Ectodermal cell (in vitro differentiated cells): ENCODE measurements around the gene PARP2. TPM values are rescaled to one million over a fixed set of nuclear protein-coding genes. Genes with fewer than 3 reads are reported as not detected.

Experiments
- H3K27ac ChIP-seq: 2 replicates; pipeline ENCODE4 v1.7.0; 2013; ENCODE audit warnings: mild to moderate bottlenecking, low read depth, low read length; ENCODE audit not compliant: insufficient read depth, poor library complexity, severe bottlenecking
- H3K27me3 ChIP-seq: 2 replicates; pipeline ENCODE4 v1.7.0; 2013; ENCODE audit warnings: mild to moderate bottlenecking, low read length; ENCODE audit not compliant: insufficient read depth, control insufficient read depth, poor library complexity, severe bottlenecking
- H3K36me3 ChIP-seq: one replicate; pipeline ENCODE4 v1.7.0; 2013; ENCODE audit warnings: low read length; ENCODE audit not compliant: control insufficient read depth, insufficient read depth
- H3K4me1 ChIP-seq: one replicate; pipeline ENCODE4 v1.7.0; 2013; ENCODE audit warnings: low read length; ENCODE audit not compliant: control insufficient read depth, insufficient read depth
- H3K4me3 ChIP-seq: 2 replicates; pipeline ENCODE4 v1.7.0; 2013; ENCODE audit warnings: low read depth, low read length, control low read depth; ENCODE audit not compliant: insufficient read depth
- H3K9me3 ChIP-seq: 2 replicates; pipeline ENCODE4 v1.7.0; 2013; ENCODE audit warnings: mild to moderate bottlenecking, low read length, moderate library complexity; ENCODE audit not compliant: control insufficient read depth
- WGBS, 2 experiments: methylation state at CpG; one replicate each; pipeline ENCODE4 v1.1.7; 2013; ENCODE audit warnings: missing lambda C conversion rate in 2 of 2; 5-methylcytosine and 5-hydroxymethylcytosine counted together
- polyA plus RNA-seq, 4 experiments: library from polyadenylated mRNA; stranded (reverse); fragments of 50-300 nt; gene quantifications; one replicate each; pipeline ENCODE4 v1.2.3, GENCODE V29; 2013

PARP2 gene
- polyA plus RNA-seq (2013, experiment 1 of 4): 62.9 TPM
- polyA plus RNA-seq (2013, experiment 2 of 4): 49.8 TPM
- polyA plus RNA-seq (2013, experiment 3 of 4): 49.3 TPM
- polyA plus RNA-seq (2013, experiment 4 of 4): 54.1 TPM

DNA sequence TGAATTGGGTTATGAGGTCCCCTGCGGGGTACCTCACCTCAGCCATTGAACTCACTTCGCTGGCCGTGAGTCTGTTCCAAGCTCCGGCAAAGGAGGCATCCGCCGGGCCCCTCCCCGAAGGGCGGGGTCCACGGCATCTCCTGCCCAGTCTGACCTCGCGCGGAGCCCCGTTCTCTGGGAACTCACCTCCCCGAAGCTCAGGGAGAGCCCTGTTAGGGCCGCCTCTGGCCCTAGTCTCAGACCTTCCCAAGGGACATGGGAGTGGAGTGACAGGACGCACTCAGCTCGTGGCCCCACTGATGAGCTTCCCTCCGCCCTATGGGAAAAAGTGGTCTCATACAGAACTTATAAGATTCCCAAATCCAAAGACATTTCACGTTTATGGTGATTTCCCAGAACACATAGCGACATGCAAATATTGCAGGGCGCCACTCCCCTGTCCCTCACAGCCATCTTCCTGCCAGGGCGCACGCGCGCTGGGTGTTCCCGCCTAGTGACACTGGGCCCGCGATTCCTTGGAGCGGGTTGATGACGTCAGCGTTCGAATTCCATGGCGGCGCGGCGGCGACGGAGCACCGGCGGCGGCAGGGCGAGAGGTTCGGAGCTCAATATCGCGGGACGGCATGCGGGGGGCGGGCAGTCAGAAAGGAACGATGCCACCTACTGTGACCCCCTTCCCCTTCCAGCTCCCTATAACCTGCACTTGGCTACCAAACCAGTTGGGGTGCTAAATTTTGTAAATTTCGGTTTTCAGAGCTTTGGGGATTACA is at the start of gene PARP2:
Gene PARP2 (plus strand): TSS at position 544 of the 770 bp plus-strand sequence. CDS start 7 bp downstream, at position 551.
- Histone ChIP-seq H3K4me1 (no peaks in the 10 kb centered on the region), H3K27ac (peak within 1 kb of the TSS; percentile 91), H3K9me3 (no peaks in the 10 kb centered on the region), H3K36me3 (peaks cover 22% of the 10 kb centered on the region), H3K27me3 (no peaks in the 10 kb centered on the region), H3K4me3 (peak within 1 kb of the TSS; percentile 91)
- WGBS, 2 experiments: 0% methylated on average over 49 to 50 of the region's 50 CpGs

DNA sequence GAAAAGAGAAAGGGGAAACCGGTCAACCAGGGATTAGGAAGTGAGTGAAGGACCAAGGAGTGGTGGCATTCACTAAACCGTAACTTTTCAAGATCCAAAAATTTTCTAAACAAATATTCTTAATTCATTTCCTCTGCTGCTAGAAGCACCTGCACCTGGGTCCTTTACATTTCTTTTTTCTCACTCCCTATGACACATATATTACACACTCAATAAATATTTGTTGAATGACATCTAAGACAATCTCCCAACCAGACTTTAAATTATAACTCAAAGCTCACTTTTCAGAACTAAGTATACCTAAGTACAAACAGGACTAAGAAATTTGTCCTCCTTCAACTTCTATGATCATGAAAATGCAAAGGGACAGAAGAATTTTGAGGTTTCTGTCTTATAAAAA is 48.8 kb upstream of the PARP2 start:
- peaks cover 36% of the 10 kb centered on the region for H3K36me3 ChIP-seq
- WGBS, 2 experiments: 86 to 87% methylated on average over 2 of the region's 2 CpGs
- no peak overlapping the region for H3K27ac ChIP-seq
- H3K9me3 ChIP-seq: no peaks in the 10 kb centered on the region
- no peaks in the 10 kb centered on the region for H3K4me1 ChIP-seq
- no peak overlapping the region for H3K4me3 ChIP-seq
- H3K27me3 ChIP-seq: no peaks in the 10 kb centered on the region

GRCh38 chr14:20295067-20295466 is 48.4 kb upstream of the PARP2 start:
- 95 to 96% methylated on average over 4 of the region's 4 CpGs for WGBS, 2 experiments
- H3K27ac ChIP-seq: no peak overlapping the region
- no peaks in the 10 kb centered on the region for H3K9me3 ChIP-seq
- H3K4me3 ChIP-seq: no peak overlapping the region
- peaks cover 36% of the 10 kb centered on the region for H3K36me3 ChIP-seq
- no peaks in the 10 kb centered on the region for H3K4me1 ChIP-seq
- no peaks in the 10 kb centered on the region for H3K27me3 ChIP-seq

- 93 to 100% methylated on average over 1 of the region's 1 CpG for WGBS, 2 experiments
- peaks cover 18% of the 10 kb centered on the region for H3K36me3 ChIP-seq
These were observed 41.2 kb upstream of the PARP2 start for GRCh38 chr14:20302042-20302755.

DNA sequence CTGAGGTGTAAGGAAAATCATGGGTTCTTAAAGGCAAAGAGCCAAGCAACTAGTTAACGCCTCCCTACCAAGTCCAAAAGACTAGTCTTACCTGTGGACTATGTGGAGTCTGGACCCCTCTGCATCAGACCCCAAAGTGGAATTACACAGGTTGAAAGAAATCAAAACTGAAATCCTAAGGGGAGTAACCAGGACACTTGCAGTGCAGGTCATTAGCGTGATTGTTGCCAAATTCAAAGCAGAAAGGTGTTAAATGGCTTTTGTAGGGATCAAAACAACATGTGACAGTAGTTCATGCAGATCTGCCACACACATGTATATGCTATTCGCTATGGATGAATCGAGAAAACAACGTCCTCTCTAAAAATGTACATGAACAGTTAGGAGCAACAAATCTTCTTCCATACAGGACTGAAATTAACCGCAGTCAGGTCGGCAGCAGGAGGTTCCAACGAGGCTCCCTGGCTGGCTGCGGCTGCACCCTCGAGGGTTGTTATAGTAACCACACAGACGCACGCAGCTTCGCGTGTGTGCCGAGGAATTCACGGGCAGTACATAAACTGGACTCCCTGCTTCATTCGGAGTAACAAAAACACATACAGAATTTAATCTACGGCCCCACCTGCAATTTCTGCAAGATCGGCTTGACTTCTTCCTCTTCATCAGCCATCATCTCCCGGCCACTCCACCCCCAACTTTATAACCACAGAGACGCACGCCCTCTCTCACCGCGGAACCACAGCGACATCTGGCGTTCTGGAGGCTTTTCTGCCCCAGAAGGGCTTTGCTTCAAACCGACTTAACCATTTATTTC is 38.0 kb upstream of the PARP2 start, which contains the start of gene TTC5:
Gene TTC5 (minus strand): TSS at position 687 of the 814 bp plus-strand sequence. CDS start 14 bp downstream, at position 673.
- H3K27ac ChIP-seq: no peak within 1 kb of the TSS
- 1 to 2% methylated on average over 27 of the region's 27 CpGs for WGBS, 2 experiments
- no peaks in the 10 kb centered on the region for H3K4me1 ChIP-seq
- H3K4me3 ChIP-seq: peak within 1 kb of the TSS; percentile 80
- no peaks in the 10 kb centered on the region for H3K27me3 ChIP-seq
- H3K9me3 ChIP-seq: no peaks in the 10 kb centered on the region
- H3K36me3 ChIP-seq: peaks cover 5% of the 10 kb centered on the region

More at GRCh38 chr14:20302042-20302755, 41.2 kb upstream of the PARP2 start:
- H3K4me1 ChIP-seq: no peaks in the 10 kb centered on the region
- no peaks in the 10 kb centered on the region for H3K9me3 ChIP-seq
- H3K27me3 ChIP-seq: no peaks in the 10 kb centered on the region
- H3K27ac ChIP-seq: no peak overlapping the region
- no peak overlapping the region for H3K4me3 ChIP-seq

- peak overlapping the region; percentile 80 for H3K4me3 ChIP-seq
- H3K27me3 ChIP-seq: no peaks in the 10 kb centered on the region
- no peak overlapping the region for H3K27ac ChIP-seq
- peaks cover under 1% of the 10 kb centered on the region for H3K36me3 ChIP-seq
- H3K9me3 ChIP-seq: no peaks in the 10 kb centered on the region
- no CpG with 5 or more reads among the region's 1 CpG for WGBS, 2 experiments
- H3K4me1 ChIP-seq: no peaks in the 10 kb centered on the region
These were observed 37.4 kb upstream of the PARP2 start for GRCh38 chr14:20306079-20306423.

DNA sequence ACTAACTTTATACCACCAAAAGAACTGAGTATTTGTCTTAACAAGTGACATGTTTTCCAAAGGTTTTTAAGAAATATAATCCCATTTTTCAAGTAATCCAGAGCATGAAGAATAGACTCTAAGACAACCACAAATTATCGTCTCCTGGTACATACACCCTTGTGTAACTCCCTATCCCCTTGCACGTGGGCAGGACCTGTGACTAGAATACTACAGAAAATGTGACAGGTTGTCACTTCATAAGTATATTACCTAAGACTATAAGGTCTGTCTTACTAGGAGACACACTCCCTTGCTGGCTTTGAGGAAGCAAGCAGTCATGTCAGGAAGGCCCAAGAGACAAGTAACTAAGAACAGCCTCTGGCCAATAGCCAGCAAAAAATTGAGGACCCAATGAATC is 29.4 kb upstream of the PARP2 start:
- WGBS, 2 experiments: 92 to 94% methylated on average over 2 of the region's 2 CpGs

GRCh38 chr14:20317720-20318119 is 25.7 kb upstream of the PARP2 start:
- peaks cover 57% of the 10 kb centered on the region for H3K36me3 ChIP-seq
- no peak overlapping the region for H3K27ac ChIP-seq
- 95 to 97% methylated on average over 16 of the region's 16 CpGs for WGBS, 2 experiments

More for the DNA sequence above, 29.4 kb upstream of the PARP2 start:
- H3K9me3 ChIP-seq: no peaks in the 10 kb centered on the region
- H3K36me3 ChIP-seq: peaks cover 43% of the 10 kb centered on the region
- H3K4me1 ChIP-seq: no peaks in the 10 kb centered on the region
- no peak overlapping the region for H3K27ac ChIP-seq
- no peaks in the 10 kb centered on the region for H3K27me3 ChIP-seq
- H3K4me3 ChIP-seq: no peak overlapping the region

GRCh38 chr14:20327005-20327869 is 16.2 kb upstream of the PARP2 start:
- Histone ChIP-seq H3K9me3 (no peaks in the 10 kb centered on the region), H3K4me1 (peaks cover 7% of the 10 kb centered on the region), H3K27ac (no peak overlapping the region), H3K36me3 (peaks cover 21% of the 10 kb centered on the region), H3K4me3 (no peak overlapping the region), H3K27me3 (no peaks in the 10 kb centered on the region)
- 83 to 86% methylated on average over 8 of the region's 8 CpGs for WGBS, 2 experiments

More at GRCh38 chr14:20317720-20318119, 25.7 kb upstream of the PARP2 start:
- Histone ChIP-seq H3K4me1 (no peaks in the 10 kb centered on the region), H3K9me3 (no peaks in the 10 kb centered on the region), H3K27me3 (no peaks in the 10 kb centered on the region), H3K4me3 (no peak overlapping the region)
